ENCODE measurements around the gene SLC30A1. TPM values are rescaled to one million over a fixed set of nuclear protein-coding genes. Genes with fewer than 3 reads are reported as not detected.

SLC30A1 gene
- total and polyA plus RNA-seq, 2 of the 8 experiments (the other 6 are each of a cell fraction or from before 2014, with no cell fraction given) = 4.5 to 14.0 TPM

- no peaks in the 10 kb centered on the region for H3K79me1 ChIP-seq (ENCODE audit: low read depth, low read length)
- H3K9ac ChIP-seq (replicated peaks in 1 of 4; ENCODE audit: extremely low read depth in 1 of 4, low read depth in 3 of 4, low read length in 3 of 4) = peak overlapping the region in 3 of 4 experiments; percentile 26 to 57 (median 34); a peak in 5 of 7 replicates
- no peak overlapping the region for H3K4ac ChIP-seq (replicated peaks; ENCODE audit: insufficient read length, low read depth, low read length)
- CTCF ChIA-PET (ENCODE audit: partially characterized antibody) = interaction anchor here (0.7 to 1.8 kb wide), 3 partner anchors 40 to 107 kb away, joined by 3 to 4 read pairs (median 3); no protein-coding TSS in a partner anchor
- no peak for TF ChIP-seq MAX (IDR thresholded peaks at IDR 0.05)
- TF ChIP-seq TBP (IDR thresholded peaks at IDR 0.05; ENCODE audit: low read depth, low read length) = no peak
- peak in 1 of 2 experiments; percentile 36; a peak in 1 of 3 replicates for TF ChIP-seq POLR2A (IDR thresholded peaks at IDR 0.05; ENCODE audit: control extremely low read depth in 1 of 2, low read depth in 2 of 2, low read length in 2 of 2)
- peak; percentile 47 for TF ChIP-seq SAP30 (IDR thresholded peaks at IDR 0.05; ENCODE audit: insufficient read depth, insufficient replicate concordance, low read length)
- FAIRE-seq (no peak), DNase-seq (ENCODE audit: low read depth in 1 of 2, low spot score in 2 of 2) (no peak)
- no peak overlapping the region for H2BK20ac ChIP-seq (ENCODE audit: low read length)
- no peaks in the 10 kb centered on the region for H3K27me3 ChIP-seq (replicated peaks in 1 of 4; ENCODE audit: control insufficient read depth in 3 of 4, extremely low read depth in 1 of 4, insufficient read depth in 3 of 4, low read length in 3 of 4)
- no peak overlapping the region; the same call in 1 of the 2 replicates for H2AFZ ChIP-seq (ENCODE audit: low read length)
- peaks cover 0 to 13% (median 9%) of the 10 kb centered on the region in 4 experiments; a peak in 6 of 7 replicates for H3K4me1 ChIP-seq (replicated peaks in 1 of 4; ENCODE audit: control insufficient read depth in 3 of 4, insufficient read depth in 4 of 4, low read length in 3 of 4)
- 2% methylated on average over 13 of the region's 13 CpGs; no CpG with 5 or more reads in 1 of the 2 experiments for WGBS, 2 experiments (ENCODE audit: extremely low coverage in 1 of 2, insufficient coverage in 1 of 2, insufficient read length in 1 of 2, insufficient replicate concordance in 2 of 2, low coverage in 1 of 2, low lambda C conversion rate in 2 of 2, missing lambda C conversion rate in 1 of 2)
- H2BK12ac ChIP-seq (ENCODE audit: low read depth, low read length) = no peak overlapping the region
- no peak overlapping the region; the same call in 1 of the 2 replicates for H2BK5ac ChIP-seq (ENCODE audit: low read depth, low read length)
- no peak overlapping the region; the same call in 1 of the 2 replicates for H3K18ac ChIP-seq (ENCODE audit: extremely low read depth, low read length)
- no peak overlapping the region for H4K8ac ChIP-seq (ENCODE audit: extremely low read depth, insufficient read depth, low read length)
- H2AK5ac ChIP-seq (ENCODE audit: low read depth, low read length) = no peak overlapping the region
- H3K14ac ChIP-seq (ENCODE audit: insufficient read length) = no peak overlapping the region
- no peak overlapping the region for H4K5ac ChIP-seq (ENCODE audit: insufficient read length, low read depth, low read length)
- H3K4me2 ChIP-seq (ENCODE audit: insufficient read depth in 1 of 2, low read depth in 2 of 2, low read length in 2 of 2) = peak overlapping the region; percentile 87 to 88
- no peak overlapping the region for H3K23ac ChIP-seq (ENCODE audit: insufficient read length)
- H4K20me1 ChIP-seq (replicated peaks in 1 of 2; ENCODE audit: control insufficient read depth in 1 of 2, insufficient read depth in 2 of 2, low read length in 2 of 2) = no peaks in the 10 kb centered on the region
- H4K91ac ChIP-seq (replicated peaks; ENCODE audit: insufficient read length, low read length) = no peak overlapping the region
- H3K56ac ChIP-seq (replicated peaks; ENCODE audit: insufficient read length, low read depth, low read length) = no peak overlapping the region
- no peak overlapping the region for H2BK15ac ChIP-seq (ENCODE audit: low read length)
- no peak overlapping the region for H2BK120ac ChIP-seq (replicated peaks; ENCODE audit: low read depth, low read length)
- H3K79me2 ChIP-seq (ENCODE audit: control insufficient read depth in 1 of 2, insufficient read depth in 2 of 2, low read length in 2 of 2) = peaks cover 6 to 54% of the 10 kb centered on the region in 2 experiments; a peak in 3 of 4 replicates
- H3K27ac ChIP-seq (ENCODE audit: low read depth, low read length) = 0 out of 2 replicates have a peak overlapping the region, but pooled peaks have one; percentile 14
- peak overlapping the region; percentile 66 to 92 (median 84) for H3K4me3 ChIP-seq (ENCODE audit: extremely low read depth in 1 of 4, insufficient read depth in 2 of 4, low read depth in 3 of 4, low read length in 4 of 4)
- H3K9me3 ChIP-seq (ENCODE audit: insufficient read depth in 2 of 2, low read depth in 1 of 2, low read length in 1 of 2) = no peaks in the 10 kb centered on the region
- POLR2A ChIA-PET (ENCODE audit: partially characterized antibody) = no interaction called here
- H3K36me3 ChIP-seq (ENCODE audit: control insufficient read depth in 2 of 4, insufficient read depth in 4 of 4, low read length in 3 of 4) = peaks cover 0 to 34% (median 2%) of the 10 kb centered on the region in 4 experiments; a peak in 1 of 8 replicates
- peaks cover 6% of the 10 kb centered on the region for H3K23me2 ChIP-seq (ENCODE audit: low read depth, low read length)
These were observed 1.6 kb downstream of the SLC30A1 start for GRCh38 chr1:211577277-211577818.
